Fibroblast of upper back skin (primary cell): ENCODE results near the gene PTGER3.
A peak's percentile ranks its signal among the peaks of the same experiment; 100 is the strongest.

Experiments used
- DNase-seq: peaks from one replicate; pipeline ENCODE4 v3.0.0-alpha.2; 2013

The PTGER3 gene

DNA sequence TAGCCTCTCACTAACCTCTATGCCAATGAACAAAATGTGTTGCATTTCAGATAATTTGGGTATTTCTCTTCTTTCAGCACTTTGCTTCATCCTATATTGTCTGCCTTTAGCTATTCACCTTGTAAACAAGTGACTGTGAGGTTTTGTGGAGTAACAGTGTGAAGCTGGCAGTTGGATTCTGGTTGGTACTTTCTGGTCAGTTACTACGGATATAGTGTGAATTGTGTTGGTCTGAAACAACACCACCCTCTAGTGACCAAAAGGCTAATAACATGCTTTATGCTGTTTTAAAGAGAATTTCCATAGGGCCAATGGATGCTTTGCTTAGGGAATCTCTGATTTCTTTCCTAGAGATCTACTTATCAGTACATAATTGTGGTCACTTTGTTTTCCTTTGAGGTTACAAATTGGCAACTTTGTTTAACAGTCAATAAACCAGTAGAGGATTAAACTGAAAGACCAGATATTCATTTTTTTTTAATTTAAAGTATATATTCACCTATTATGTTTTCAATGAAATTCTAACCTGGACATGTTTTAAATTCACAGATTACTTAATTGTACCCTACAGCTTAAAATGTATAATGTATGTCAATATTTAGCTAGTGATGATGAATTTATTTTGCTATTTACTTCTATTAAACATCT lies 2.5 kb upstream of the PTGER3 start:
- peak; percentile 72 for DNase-seq

DNA sequence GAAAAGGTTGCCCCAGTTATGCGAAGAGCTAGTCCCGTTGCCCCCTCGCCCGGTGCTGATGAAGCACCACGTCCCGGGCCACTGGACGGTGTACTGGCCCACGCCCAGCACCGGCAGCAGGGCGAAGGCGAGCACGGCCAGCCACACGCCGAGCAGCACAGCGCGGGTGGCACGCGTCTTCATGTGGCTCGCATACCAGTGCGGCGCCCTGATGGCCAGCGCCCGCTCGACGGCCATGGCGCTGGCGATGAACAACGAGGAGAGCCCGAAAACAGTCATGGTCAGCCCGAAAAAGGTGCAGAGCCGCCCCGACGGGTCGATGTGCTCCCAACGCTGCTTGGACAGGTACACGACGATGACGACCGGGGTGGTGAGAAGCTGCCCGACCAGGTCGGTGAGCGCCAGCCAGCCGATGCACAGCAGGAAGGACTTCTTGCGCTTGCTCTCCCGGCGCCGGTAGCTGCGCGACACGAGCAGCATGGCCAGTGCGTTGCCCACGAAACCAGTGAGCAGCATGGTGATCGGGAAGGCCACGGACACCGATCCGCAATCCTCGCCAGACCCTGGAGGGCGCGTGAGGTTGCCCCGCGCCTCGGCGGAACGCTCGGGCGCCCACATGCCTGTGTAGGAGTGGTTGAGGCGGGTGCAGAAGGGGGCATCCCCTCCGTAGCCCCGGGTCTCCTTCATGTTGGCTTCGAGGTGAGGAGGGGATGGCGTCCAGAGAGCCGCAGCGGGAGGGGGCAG lies 553 bp downstream of the PTGER3 start:
- DNase-seq: peak; percentile 11

DNA sequence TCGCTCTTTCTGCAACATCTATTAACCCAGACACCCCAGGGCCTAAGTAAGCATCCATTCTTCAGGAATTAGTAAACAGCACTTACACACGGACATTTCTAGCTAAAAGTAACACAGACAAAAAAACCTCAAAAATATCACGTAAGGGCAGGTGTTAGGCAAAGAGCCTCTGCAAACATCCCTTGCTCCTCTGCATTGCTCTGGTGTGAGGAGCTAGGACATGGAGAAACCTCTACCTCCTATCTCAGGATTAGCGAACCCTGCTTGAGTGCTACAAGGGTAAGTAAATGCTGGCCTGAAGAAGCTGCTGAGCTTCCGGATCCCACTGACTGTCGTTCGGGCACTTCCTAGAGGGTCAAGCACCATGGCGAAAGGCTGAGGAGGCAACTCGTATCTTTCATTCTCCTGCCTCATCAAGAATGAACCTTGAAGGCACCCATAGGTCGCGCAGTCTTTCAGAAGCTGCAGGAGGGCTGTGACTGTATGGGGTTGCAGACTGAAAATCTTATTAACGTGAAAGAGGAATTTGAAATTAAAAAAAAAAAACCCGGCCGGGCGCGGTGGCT lies 2.1 kb downstream of the PTGER3 start:
- no peak for DNase-seq

DNA sequence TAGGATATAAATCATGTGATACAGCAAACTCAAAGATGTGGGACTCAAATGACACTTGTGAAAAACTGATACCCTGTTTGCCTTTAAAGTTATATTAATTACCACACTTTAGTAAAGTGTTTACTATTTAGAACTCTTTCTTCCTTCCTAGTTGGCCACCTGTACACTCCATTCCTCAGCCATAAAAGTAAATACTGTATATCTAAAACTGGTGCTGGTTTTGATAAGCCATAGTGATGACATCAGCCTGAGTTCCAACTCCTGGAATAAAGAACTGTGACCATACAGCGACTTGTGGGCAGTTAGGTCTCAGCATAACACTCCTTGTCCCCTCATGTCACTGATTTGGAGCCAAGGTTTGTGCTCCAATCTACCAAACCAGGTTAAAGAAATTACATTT lies 2.8 kb downstream of the PTGER3 start:
- DNase-seq: no peak

DNA sequence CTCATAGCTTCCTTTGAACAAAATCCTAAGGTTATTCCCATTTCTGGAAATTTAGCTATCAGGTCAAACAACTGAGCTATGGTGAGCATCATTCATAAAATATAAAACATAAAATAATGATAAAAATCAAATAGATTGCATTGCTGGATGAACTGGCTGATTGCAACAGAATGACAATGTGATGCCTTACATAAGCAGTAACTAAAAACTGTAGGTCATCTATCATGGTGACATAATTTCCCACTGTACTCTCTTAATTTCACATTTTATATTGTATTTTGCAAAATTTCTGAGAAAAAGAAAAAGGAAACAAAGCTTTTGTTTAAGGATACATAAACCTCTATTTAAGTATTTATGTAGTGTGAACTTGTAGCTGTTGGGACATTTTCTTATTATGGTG lies 4.6 kb downstream of the PTGER3 start:
- DNase-seq: no peak

DNA sequence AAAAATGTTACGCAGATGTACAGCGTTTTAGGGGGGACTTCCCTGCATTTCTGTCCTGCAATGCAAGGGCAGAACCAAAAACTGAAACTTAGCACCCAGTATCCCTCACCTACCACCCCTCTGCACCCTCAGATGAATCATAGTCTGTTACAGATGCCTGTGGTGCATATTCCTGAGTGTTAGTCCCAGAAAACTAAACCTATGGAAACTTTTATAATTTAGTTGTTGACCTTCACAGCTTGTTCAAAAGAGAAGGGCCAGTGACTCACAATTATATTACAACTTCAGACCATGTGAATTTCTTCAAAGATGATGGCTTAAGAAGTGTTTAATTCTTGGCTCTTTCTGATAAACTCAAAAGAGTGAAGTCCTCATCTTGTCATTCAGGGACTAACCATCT lies 5.8 kb downstream of the PTGER3 start:
- DNase-seq: peak; percentile 28

DNA sequence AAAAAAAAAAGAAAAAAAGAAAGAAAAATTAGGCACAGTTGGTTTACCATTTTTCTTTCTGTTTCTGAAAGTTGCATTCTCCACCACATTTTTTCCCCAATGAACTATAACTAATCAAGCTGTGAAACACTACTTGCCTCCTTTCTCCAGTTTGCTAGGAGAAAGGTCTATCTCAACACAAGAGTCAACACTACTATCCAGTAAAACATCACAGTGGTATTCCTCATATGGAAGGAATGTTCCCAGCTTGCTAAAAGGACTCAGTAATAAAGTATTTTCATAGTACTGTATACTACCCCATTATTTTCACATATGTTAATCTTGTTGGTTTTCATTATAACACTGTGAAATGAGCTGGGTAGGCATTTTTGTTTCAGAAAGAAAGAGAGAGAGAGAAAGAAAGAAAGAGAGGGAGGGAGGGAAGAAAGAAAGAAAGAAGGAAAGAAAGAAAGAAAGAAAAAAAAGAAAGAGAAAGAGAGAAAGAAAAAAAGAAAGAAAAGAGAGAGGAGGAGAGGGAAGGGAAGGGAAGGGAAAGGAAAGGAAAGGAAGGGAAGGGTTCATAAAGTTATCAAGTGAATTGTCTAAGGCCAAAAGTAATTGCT lies 7.9 kb downstream of the PTGER3 start:
- DNase-seq: peak; percentile 30

DNA sequence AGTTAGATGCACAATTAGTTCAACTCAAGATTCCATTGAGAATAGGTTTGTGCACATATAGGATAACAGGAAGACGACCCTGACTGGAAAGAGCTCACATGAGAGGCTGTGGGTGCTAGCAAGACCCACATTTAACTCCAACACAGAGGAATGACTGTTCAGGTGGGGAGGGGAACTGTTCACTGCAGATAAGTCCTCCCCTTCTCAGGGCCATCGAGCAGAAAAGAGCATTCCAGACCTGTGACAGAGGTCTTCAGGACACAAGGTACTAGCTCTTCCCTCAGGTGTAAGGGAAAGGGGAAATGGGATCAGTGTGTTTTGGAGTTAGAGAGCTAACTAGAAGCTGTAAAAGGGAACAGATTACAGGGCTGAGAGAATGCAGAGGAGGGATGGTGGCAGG lies 8.7 kb downstream of the PTGER3 start:
- no peak for DNase-seq

DNA sequence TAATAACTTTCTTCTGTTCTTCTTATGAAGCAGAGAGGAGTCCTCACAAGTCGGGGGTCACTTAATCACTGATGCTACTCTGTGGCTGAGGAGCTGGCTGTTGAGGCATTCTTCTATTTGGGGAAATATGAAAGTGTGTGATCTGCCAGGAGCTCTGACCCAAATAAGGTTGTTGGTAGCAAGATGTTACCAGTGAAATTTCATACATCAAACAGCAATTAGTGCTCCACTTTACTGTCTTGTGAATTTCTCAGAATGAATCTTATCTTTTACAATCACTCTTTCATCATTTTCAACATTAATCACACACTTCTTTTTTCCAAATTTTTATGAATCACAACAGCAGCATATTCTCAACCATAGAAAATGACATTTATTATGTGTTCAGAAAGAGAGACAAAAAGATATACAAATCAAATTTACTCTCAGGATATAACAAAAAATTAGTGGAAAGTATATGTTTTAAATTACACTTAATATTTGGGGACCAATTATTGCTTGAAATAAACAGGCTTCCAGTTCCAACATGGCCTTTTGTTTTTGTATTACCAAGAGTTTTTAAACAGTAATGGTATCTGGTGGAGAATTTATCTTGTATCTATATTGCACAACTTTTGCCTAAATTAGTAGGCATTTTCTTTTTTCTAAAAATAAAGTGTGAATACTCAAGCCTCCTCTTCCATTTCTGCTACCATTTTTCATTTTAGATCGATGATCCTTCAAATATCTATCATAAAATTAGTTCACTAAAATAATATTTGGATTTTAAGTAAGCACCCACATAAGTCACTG lies 9.6 kb downstream of the PTGER3 start:
- DNase-seq: no peak

DNA sequence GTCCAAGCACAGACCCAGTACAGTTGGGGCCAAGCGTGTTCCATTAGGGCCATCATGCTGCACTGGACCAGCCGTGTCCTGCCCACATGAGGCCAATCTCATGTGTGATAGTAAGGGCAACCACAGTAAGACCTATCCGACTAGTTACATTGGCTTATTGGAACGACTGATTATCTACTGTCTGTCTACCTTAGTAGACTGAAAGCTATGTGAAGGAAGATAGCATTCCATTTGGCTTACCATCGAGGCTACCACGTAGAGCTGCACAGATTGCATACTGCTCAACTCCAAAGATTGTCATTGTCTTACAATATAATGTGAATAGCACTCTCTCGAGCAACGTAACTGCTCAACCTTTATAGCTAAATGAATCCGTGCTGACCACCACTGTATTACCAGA lies 10.6 kb downstream of the PTGER3 start:
- DNase-seq: no peak

DNA sequence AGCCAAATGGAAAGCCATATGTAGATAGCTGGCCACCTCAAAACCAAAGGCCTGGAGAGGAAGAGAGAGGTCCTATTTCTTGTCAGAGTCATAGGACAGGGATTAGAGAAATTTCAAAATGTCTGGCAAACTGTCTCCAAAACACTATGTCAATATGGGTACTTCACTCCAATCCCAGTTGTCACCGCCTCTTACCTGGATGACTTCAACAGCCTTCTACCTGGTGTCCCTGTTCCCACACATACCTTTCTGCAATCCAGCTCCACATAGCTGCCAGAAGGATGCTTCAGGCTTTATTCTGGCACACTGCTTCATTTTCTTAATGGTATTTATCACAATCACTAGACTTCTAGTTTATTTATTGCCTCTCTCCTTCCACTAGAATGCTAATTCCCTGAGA lies 14.5 kb downstream of the PTGER3 start:
- DNase-seq: no peak

DNA sequence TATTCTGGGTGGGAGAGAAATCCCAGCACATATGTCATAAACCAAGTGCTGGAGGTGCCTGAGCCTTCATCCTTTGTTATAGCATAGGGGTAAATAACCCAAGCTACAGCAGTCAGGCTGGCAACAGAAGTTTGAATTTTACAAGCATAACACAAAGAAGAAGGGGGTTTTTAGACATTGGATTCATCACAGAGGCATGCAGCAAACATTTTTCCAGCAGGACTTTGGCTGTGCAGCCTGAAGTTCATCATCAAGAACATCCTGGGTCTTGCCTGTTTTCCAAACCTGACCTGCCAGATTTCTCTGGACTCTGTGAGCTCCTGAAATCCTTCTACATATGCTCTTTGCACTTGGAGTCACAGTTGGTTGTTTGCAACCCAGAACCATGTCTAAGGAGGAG lies 16.2 kb downstream of the PTGER3 start:
- peak; percentile 63 for DNase-seq

DNA sequence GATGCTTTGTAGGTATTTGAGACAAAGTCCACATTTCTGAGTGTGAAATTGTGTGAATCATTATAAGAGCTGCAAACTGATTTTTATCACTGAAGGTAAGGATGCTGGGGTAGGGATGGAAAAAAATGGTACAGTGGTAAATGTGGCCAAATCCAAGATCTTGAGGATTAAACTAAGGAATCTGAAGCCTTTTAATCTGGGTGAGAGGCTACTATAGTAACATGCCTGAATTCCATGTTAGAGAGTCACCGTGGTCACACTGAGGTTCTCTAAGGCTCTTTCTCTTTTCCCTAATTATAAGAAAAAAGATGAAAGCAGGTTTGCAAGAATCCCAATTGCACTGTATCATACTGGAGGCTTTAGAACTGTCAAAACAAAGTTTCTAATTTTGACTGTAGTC lies 17.6 kb downstream of the PTGER3 start:
- peak; percentile 65 for DNase-seq

DNA sequence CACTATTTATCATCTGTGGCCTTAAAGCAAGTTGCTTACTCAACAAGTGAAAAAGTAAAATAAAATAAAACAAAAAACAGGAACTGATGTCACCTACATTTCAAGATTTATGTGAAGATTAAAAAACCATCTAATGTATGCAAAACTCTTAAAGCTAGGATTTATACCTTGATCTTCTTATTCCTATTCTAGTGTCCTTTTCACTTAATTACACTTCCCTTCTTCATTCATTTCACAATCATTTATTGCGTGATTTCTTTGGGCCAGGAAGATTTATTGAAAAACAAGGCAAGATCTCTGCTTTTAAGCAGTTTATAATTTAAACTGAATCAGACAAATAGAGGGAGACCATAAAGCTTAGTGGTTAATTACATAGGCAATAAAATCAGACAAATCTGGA lies 18.6 kb downstream of the PTGER3 start:
- no peak for DNase-seq

DNA sequence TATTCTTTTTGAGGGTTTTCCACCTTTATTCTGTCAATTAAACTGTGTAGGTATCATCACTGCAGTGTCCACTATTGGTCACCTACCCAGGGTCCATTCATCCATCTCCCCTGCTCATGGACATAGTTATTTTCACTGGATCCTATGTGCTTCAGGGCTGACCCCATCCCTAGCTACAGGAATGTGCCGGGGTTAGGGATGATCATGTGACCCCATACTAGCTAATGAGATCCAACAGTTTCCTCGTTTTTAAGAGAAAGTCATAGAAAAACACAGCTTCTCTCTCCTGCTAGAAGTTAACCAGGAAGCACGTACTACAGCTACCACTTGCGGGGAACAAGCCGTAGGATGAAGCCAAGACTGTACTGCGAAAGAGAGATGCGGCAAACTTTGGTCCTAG lies 19.6 kb downstream of the PTGER3 start:
- no peak for DNase-seq

DNA sequence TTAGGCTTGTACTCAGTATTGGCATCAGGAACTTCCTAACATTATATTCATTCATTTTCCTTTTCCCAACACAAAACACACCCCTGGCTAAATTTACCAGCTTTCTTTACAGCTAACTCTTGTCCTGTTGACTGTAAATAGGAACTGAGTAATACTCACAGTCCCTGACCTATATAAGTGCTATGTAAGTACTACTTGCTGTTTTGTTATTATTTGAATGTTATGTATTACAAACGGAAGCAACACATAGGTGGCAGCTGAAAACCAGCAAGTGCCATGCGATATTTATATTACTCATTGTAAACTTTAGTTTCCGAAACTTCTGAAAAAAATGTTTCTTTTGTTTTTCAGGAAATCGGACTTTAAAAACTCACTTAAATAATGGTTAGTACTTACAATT lies 21.5 kb downstream of the PTGER3 start:
- no peak for DNase-seq

DNA sequence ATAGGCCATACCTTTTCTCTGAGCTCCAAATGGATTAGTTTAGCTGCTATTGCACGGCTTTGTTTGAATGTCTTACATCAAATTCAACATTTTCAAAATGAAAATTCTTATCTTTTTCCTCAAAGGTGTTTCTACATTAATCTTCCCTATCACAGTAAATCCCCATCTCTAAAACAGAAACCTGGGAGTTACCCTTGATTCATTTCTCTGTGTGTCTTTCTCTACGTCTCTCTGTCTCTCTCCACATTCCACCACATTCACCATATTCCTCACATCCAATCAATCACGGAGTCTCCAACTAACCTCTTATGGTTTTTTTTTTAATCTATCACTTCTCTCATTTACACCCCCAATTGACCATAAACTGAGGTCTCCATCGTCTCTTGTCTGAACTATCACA lies 24.1 kb downstream of the PTGER3 start:
- DNase-seq: no peak

DNA sequence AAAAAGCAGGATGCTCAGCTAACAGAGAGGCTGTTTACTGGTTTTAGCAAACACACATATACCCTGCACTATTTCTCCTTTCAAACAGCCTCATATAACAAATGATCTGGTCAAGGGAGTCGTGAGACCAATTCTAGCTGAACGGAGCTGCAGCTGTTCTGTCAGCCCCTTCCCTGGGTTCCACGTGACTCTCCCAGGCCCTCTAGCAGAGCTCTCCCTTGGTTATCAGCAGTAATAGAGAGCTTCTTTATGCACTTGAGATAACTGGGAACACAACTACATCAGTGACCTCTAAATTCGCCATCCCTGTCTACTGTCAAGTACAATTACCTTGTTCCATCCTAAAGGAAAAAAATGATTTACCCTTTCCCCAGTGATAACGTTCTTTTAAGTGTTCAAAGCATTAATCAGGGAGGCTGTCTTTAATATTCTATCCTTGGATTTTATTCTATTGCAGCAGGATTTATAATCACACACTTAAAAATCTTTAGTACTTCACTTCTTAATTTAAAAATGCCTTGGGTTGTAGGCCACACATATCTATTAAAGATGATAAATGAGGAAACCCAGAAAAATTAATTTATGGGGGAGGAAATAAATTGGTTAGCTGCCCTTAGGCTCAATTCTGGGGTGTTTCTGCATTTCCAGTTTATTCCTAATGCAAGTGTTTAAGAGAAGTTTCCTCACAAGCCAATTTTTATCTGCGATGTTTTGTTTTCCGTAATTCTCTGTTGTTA lies 28.2 kb downstream of the PTGER3 start:
- no peak for DNase-seq

DNA sequence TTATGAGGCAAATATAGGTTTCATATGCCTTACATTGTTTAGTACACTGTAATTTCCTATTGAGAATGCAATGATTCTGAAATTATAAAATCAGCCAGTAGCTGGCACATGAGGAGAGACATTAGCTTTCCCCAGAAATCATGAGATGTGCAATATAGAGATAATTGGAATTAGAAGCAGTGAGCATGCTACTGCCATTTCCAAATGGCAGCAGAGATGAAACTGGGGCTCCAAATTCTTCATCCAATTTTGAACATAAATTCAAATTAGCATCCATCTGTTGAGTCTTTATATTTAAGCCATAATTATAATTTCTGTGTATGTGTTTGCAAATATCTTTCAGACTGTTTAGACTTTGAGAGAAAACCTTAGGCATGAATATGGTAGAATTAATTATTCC lies 28.8 kb downstream of the PTGER3 start:
- DNase-seq: no peak

DNA sequence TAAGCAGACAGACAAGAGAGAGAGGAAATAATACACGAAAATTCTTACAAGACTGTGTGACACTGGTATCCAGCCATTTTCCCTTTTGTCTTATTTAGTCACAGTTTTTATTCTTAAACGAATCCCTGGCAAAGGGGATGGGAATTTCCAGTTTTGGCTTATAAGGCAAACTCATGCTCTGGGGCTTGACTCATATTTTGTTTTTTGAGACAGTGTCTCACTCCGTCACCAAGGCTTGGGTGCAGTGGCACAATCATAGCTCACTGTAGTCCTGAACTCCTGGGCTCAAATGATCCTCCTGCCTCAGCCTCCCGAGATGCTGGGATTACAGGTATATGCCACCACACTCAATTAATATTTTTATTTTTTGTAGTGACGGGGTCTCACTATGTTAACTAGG lies 31.9 kb downstream of the PTGER3 start:
- DNase-seq: no peak

DNA sequence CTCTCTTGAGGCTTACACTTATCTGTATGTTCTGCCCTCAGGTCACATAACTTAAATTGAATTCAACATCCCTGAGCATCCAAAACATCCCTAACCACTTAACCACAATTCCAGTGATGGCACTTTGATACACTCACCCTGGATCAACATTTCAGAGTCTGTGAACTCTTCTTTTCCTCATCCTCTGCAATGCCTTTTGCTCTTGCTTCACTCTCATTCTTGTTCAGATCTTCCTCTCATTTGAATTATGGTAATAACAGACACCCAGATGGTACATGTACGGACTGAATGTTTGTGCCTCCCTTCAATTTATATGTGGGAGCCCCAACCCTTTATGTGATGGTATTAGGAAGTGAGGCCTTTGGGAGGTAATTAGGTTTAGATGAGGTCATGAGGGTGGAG lies 33.4 kb downstream of the PTGER3 start:
- peak; percentile 75 for DNase-seq

DNA sequence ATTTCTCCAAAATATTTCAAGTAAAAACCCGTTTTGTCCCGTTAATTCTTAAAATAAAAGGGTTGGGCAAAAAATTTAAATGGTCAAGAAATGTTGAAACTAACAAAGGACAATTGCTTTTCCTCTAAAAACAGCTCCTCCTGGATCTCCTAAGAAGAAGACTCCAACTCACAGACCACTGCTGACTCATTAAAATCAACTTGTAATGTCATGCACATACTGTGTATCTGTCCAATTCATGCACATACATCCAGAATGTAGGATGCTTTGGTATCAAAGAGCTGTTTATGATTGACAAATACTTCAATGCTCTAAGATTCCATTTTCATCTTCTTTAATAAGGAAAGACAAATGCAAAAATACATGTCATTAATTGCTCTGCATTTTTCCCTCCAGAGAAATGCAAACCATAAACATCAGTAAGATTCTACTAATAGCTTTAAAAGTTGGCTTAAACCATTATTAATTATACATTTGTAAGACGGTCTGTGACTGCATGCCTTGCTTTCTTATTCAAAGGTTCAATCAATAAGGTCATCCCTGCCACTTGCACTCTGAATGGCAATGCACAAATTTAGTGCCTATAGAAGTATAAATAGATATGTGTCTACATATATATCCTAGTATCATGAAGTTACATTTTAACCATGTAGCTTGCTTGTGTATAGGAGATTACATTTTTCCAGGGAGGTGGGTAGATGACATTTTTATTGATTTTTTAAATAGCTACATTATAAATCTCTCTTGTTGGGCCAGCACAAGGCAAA lies 44.7 kb downstream of the PTGER3 start:
- no peak for DNase-seq
